GM18517 (cell line): ENCODE measurements around the gene SEMA6A.

Experiments used
- ATAC-seq: cut with Tn5 transposase; IDR thresholded peaks from one replicate; pipeline ENCODE4 v1.9.1; 2021; ENCODE audit warnings: mild to moderate bottlenecking, moderate library complexity; ENCODE audit not compliant: unreplicated experiment

SEMA6A gene

GRCh38 chr5:116577064-116577788 lies 2.6 kb upstream of the SEMA6A start:
- ATAC-seq, result peak; percentile 57

GRCh38 chr5:116576053-116576713 lies 1.6 kb upstream of the SEMA6A start:
- peak; percentile 33 for ATAC-seq

GRCh38 chr5:116575326-116576052 lies 866 bp upstream of the SEMA6A start:
- no peak for ATAC-seq

GRCh38 chr5:116573702-116574366 lies 789 bp downstream of the SEMA6A start:
- no peak for ATAC-seq

GRCh38 chr5:116573279-116573701 lies 1.3 kb downstream of the SEMA6A start:
- ATAC-seq, result no peak

GRCh38 chr5:116572350-116573278 lies 2.0 kb downstream of the SEMA6A start:
- ATAC-seq, result no peak

GRCh38 chr5:116571568-116572349 lies 2.9 kb downstream of the SEMA6A start:
- ATAC-seq, result no peak

- no peak for ATAC-seq
These were observed 4.6 kb downstream of the SEMA6A start for GRCh38 chr5:116569999-116570398.

- ATAC-seq, result no peak
These were observed 7.5 kb downstream of the SEMA6A start for GRCh38 chr5:116567106-116567505.

GRCh38 chr5:116566251-116566650 lies 8.4 kb downstream of the SEMA6A start:
- ATAC-seq, result no peak

- no peak for ATAC-seq
These were observed 9.7 kb downstream of the SEMA6A start for GRCh38 chr5:116564756-116565490.

GRCh38 chr5:116564312-116564711 lies 10.3 kb downstream of the SEMA6A start:
- ATAC-seq, result no peak

- ATAC-seq, result no peak
These were observed 10.8 kb downstream of the SEMA6A start for GRCh38 chr5:116563736-116564308.

GRCh38 chr5:116562669-116563068 lies 12.0 kb downstream of the SEMA6A start:
- ATAC-seq, result no peak

- no peak for ATAC-seq
These were observed 13.0 kb downstream of the SEMA6A start for GRCh38 chr5:116561658-116562057.

GRCh38 chr5:116559673-116560164 lies 14.9 kb downstream of the SEMA6A start:
- ATAC-seq, result no peak

GRCh38 chr5:116559239-116559638 lies 15.4 kb downstream of the SEMA6A start:
- no peak for ATAC-seq

GRCh38 chr5:116557669-116558271 lies 16.9 kb downstream of the SEMA6A start:
- peak; percentile 69 for ATAC-seq
